BJ (cell line): ENCODE results near the gene GEMIN8. TPM values are rescaled to one million over a fixed set of nuclear protein-coding genes. Genes with fewer than 3 reads are reported as not detected.

Experiments
- CTCF ChIA-PET: fragments of 350-600 bp; formaldehyde crosslinking; extraction: SDS; loops from one replicate; lab custom pipeline; 2021; ENCODE audit warnings: antibody characterized with exemption, inconsistent platforms; lab: Yijun Ruan, JAX
- POLR2A ChIA-PET: fragments of 300-600 bp; sonication (Branson Sonifier 250); formaldehyde crosslinking; extraction: SDS; loops from one replicate; lab custom pipeline; 2021; ENCODE audit warnings: antibody characterized with exemption; lab: Charles Lee
- DNase-seq: peaks from one replicate; pipeline ENCODE4 v3.0.0-alpha.2; 2011; ENCODE audit warnings: low read depth
- H3K27me3 ChIP-seq: 2 replicates; pipeline ENCODE4 v1.6.0; 2011; ENCODE audit warnings: low read length; ENCODE audit not compliant: control insufficient read depth, insufficient read depth
- H3K36me3 ChIP-seq: 2 replicates; pipeline ENCODE4 v1.5.1; 2011; ENCODE audit warnings: low read length; ENCODE audit not compliant: control insufficient read depth, insufficient read depth
- H3K4me3 ChIP-seq: 2 replicates; pipeline ENCODE4 v1.5.1; 2011; ENCODE audit warnings: low read depth, mild to moderate bottlenecking, control low read depth, low read length
- CTCF ChIP-seq: IDR thresholded peaks from 2 replicates; pipeline ENCODE4 v1.5.1; 2011; ENCODE audit warnings: low read depth, mild to moderate bottlenecking, control low read depth, inconsistent platforms, low read length, moderate library complexity; ENCODE audit not compliant: insufficient read depth
- polyA plus RNA-seq: library from polyadenylated mRNA; depleted of rRNA; stranded (reverse); fragments of >200 nt; gene quantifications from 2 replicates; pipeline ENCODE4 v1.2.3, GENCODE V29; 2011; rRNA removed

The GEMIN8 gene
- polyA plus RNA-seq, 1 experiment, result 21.5 TPM

DNA sequence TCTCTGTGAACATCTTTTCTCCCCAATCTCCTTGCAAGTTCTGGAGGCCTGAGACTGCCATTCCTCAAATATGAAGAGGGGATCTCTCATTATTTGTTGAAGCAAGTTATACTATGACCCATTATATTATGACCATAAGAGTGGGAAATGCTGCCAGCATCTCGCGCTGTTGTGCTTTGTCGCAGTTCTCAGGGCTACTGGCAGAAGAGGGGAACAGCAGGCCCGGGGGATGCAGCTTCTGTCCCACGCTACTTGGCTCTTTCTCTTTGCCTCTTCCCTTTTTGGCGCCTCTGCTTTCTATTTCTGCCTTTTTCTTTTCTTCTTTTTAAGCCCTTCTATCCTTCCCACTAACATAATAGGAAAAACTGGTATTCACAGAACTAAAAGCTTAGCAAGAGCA lies 64.2 kb downstream of the GEMIN8 start:
- no peak overlapping the region for H3K4me3 ChIP-seq
- TF ChIP-seq CTCF, result no peak
- ChIA-PET POLR2A (no interaction called here), CTCF (no interaction called here)
- DNase-seq, result no peak
- H3K27me3 ChIP-seq, result no peaks in the 10 kb centered on the region
- H3K36me3 ChIP-seq, result no peaks in the 10 kb centered on the region

GRCh38 chrX:13956998-13957397 lies 72.7 kb downstream of the GEMIN8 start:
- H3K27me3 ChIP-seq, result no peaks in the 10 kb centered on the region
- no peak for TF ChIP-seq CTCF
- no peaks in the 10 kb centered on the region for H3K36me3 ChIP-seq
- ChIA-PET POLR2A (no interaction called here), CTCF (no interaction called here)
- no peak for DNase-seq
- H3K4me3 ChIP-seq, result no peak overlapping the region

Other genes starting within 250 kb of the GEMIN8 start
- 0.45 and 1.1 TPM in 2 replicates for gene GPM6B, start 212.8 kb downstream of the GEMIN8 start, polyA plus RNA-seq